Nephron progenitor cell (in vitro differentiated cells): Measurements from ENCODE around the gene USP27X.

Experiments
- DNase-seq: peaks from one replicate; pipeline ENCODE4 v3.0.0; 2021
- H3K27ac Mint-ChIP-seq: 2 replicates; pipeline ENCODE4 v1.8.0; 2021; ENCODE audit warnings: mild to moderate bottlenecking, moderate library complexity, mixed read lengths
- H3K27me3 Mint-ChIP-seq: 2 replicates; pipeline ENCODE4 v1.8.0; 2021; ENCODE audit warnings: mild to moderate bottlenecking, low read depth, mixed read lengths; ENCODE audit not compliant: poor library complexity
- H3K36me3 Mint-ChIP-seq: 2 replicates; pipeline ENCODE4 v1.8.0; 2021; ENCODE audit warnings: low read depth, mixed read lengths
- H3K4me1 Mint-ChIP-seq: 2 replicates; pipeline ENCODE4 v1.8.0; 2021; ENCODE audit warnings: mixed read lengths
- H3K4me3 Mint-ChIP-seq: 2 replicates; pipeline ENCODE4 v1.8.0; 2021; ENCODE audit warnings: mild to moderate bottlenecking, moderate library complexity, mixed read lengths
- H3K9me3 Mint-ChIP-seq: 2 replicates; pipeline ENCODE4 v1.8.0; 2021; ENCODE audit warnings: mild to moderate bottlenecking, moderate library complexity, mixed read lengths
- TF ChIP-seq, protein P1 (sequence below): fragments of 200-600 bp; sonication (generic); IDR thresholded peaks from 2 replicates; pipeline ENCODE4 v1.5.0; 2021; ENCODE audit warnings: antibody characterized with exemption

The USP27X gene

DNA sequence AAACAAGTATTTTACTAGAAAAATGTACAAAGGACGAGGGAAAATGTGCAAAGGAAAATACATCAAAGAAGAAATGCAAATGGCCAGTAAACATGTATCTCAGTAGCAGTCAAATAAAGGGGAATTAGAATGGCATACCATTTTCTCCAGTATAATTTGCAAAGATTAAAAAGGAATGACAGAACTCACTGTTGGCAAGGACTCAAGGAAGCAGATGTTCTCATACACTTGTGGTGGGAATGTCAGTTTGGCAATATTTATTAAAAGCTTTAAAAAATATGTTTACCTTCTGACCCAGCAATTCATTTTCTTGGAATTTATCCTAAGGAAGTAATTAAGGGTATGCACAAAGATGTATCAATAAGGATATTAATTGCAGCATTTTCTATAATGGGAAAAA, 50.8 kb downstream of the USP27X start:
- Mint-ChIP-seq H3K36me3 (peaks cover 12% of the 10 kb centered on the region), H3K9me3 (peaks cover 22% of the 10 kb centered on the region), H3K4me1 (peaks cover 17% of the 10 kb centered on the region), H3K27ac (no peak overlapping the region), H3K4me3 (no peak overlapping the region), H3K27me3 (no peaks in the 10 kb centered on the region)
- TF ChIP-seq, protein P1, sequence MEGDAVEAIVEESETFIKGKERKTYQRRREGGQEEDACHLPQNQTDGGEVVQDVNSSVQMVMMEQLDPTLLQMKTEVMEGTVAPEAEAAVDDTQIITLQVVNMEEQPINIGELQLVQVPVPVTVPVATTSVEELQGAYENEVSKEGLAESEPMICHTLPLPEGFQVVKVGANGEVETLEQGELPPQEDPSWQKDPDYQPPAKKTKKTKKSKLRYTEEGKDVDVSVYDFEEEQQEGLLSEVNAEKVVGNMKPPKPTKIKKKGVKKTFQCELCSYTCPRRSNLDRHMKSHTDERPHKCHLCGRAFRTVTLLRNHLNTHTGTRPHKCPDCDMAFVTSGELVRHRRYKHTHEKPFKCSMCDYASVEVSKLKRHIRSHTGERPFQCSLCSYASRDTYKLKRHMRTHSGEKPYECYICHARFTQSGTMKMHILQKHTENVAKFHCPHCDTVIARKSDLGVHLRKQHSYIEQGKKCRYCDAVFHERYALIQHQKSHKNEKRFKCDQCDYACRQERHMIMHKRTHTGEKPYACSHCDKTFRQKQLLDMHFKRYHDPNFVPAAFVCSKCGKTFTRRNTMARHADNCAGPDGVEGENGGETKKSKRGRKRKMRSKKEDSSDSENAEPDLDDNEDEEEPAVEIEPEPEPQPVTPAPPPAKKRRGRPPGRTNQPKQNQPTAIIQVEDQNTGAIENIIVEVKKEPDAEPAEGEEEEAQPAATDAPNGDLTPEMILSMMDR = no peak
- no peak for DNase-seq
